Activated CD8-positive, alpha-beta T cell treated with anti-CD3 and anti-CD28 coated beads, Interleukin-2, amount 10 ng/mL, durations not matched to agents 7 days and 5 days (primary cell): ENCODE data around the gene HELZ. TPM values are rescaled to one million over a fixed set of nuclear protein-coding genes. Genes with fewer than 3 reads are reported as not detected.
A peak's percentile ranks its signal among the peaks of the same experiment; 100 is the strongest.
"Not testable (repeated sequence)": the region's sequence is repeated elsewhere in the genome, so short reads cannot be mapped to it uniquely, and the experiment has no call there.

Experiments used
- ATAC-seq: fragments of 150-1000 bp; cut with Tn5 transposase; one replicate; pipeline ENCODE4 v1.10.0; 2021; ENCODE audit warnings: moderate library complexity
- CTCF ChIA-PET: fragments of 350-600 bp; sonication (Branson Sonifier 250); formaldehyde crosslinking; loops from one replicate; lab custom pipeline; 2021; ENCODE audit warnings: antibody characterized with exemption; lab: Charles Lee
- POLR2A ChIA-PET: fragments of 350-600 bp; sonication (Branson Sonifier 250); formaldehyde crosslinking; loops from one replicate; lab custom pipeline; 2021; ENCODE audit warnings: antibody characterized with exemption; lab: Charles Lee
- DNase-seq: peaks from one replicate; pipeline ENCODE4 v3.0.0-alpha.2; 2020
- H3K27ac Mint-ChIP-seq: one replicate; pipeline ENCODE4 v1.8.0; 2021; ENCODE audit warnings: mild to moderate bottlenecking, mixed read lengths
- H3K27me3 Mint-ChIP-seq: one replicate; pipeline ENCODE4 v1.8.0; 2021; ENCODE audit warnings: low read depth, mixed read lengths
- H3K36me3 Mint-ChIP-seq: one replicate; pipeline ENCODE4 v1.8.0; 2021; ENCODE audit warnings: low read depth, mixed read lengths
- H3K4me1 Mint-ChIP-seq: one replicate; pipeline ENCODE4 v1.8.0; 2021; ENCODE audit warnings: low read depth, mixed read lengths
- H3K4me3 Mint-ChIP-seq: one replicate; pipeline ENCODE4 v1.8.0; 2021; ENCODE audit warnings: mild to moderate bottlenecking, mixed read lengths
- H3K9me3 Mint-ChIP-seq: one replicate; pipeline ENCODE4 v1.8.0; 2022; ENCODE audit warnings: mixed read lengths; ENCODE audit not compliant: insufficient read depth
- total RNA-seq, 2 experiments: library from RNA; stranded (reverse); gene quantifications; one replicate each; pipeline ENCODE4 v1.2.3, GENCODE V29; 2021

The HELZ gene
- total RNA-seq, 2 experiments from 2014 or later, result 69.1 to 76.6 TPM

DNA sequence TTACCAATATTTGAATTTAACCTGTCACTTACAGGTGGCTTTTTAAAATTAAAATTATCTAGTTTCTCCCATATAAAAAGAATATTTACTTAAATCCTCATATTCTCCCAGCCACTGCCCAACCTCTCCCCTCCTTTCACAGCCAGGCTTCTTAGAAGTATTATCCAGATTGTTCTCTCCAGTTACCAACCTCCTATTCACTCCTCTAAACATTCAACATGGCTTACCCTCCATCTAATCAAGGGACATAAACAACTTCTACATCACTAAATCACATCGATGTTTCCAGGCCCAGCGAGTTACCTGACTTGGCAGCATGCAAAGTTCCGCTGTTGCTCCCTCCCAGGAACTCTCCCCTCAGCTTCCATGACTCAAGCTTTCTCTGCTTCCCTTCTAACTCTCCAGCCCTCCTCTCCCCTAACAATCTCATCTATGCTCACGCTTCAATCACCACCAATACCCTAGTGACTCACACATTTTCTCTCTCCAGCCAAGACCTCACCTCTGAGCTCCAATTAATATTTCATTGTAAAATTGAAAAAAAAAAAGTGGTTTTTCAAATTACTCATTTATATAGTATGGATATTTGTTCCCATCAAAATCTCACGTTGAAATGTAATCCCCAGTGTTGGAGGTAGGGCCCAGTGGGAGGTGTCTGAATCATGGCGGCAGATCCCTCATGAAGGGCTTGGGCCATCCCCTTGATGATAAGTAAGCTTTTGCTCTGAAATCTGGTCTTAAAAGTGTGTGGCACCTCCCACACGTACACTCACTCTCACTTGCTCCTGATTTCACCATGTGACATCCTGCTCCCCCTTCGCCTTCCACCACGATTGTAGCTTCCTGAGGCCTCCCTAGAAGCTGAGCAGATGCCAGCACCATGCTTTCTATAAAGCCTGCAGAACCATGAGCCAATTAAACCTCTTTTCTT, 88.5 kb downstream of the HELZ start:
- POLR2A ChIA-PET, result interaction anchor here (0.7 kb wide), 1 partner anchor 11 kb away, joined by 3 read pairs; no protein-coding TSS in a partner anchor

DNA sequence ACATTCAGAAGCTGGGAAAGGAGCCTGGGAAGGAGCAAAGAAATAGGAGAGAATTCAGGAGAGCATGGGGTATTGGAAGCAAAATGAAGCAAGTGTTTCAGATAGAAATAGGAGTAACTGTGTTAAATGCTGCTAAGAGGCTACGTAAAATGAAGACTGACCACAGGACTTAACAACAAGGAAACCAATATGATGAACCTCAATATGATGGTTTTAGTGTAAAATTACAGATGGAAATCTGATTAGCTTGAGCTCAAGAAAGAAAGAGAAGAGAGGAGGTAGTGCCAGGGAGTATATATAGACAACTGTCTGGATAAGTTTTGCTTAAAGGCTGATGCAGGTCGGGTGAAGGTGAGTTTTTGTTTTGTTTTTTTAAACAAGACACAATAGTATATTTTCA, 92.2 kb downstream of the HELZ start:
- no peak overlapping the region for H3K4me3 Mint-ChIP-seq
- no peaks in the 10 kb centered on the region for H3K27me3 Mint-ChIP-seq
- peaks cover 13% of the 10 kb centered on the region for H3K9me3 Mint-ChIP-seq
- POLR2A ChIA-PET, result interaction anchor here (0.7 kb wide), 1 partner anchor 449 kb away, joined by 3 read pairs; no protein-coding TSS in a partner anchor
- DNase-seq (no peak), ATAC-seq (no peak)
- peaks cover 20% of the 10 kb centered on the region for H3K4me1 Mint-ChIP-seq
- CTCF ChIA-PET, result interaction anchor here (0.8 kb wide), 1 partner anchor 120 kb away, joined by 3 read pairs; no protein-coding TSS in a partner anchor
- H3K27ac Mint-ChIP-seq, result no peak overlapping the region
- H3K36me3 Mint-ChIP-seq, result peaks cover 48% of the 10 kb centered on the region

More for the DNA sequence above, 88.5 kb downstream of the HELZ start:
- H3K27me3 Mint-ChIP-seq, result no peaks in the 10 kb centered on the region
- peaks cover 28% of the 10 kb centered on the region for H3K4me1 Mint-ChIP-seq
- CTCF ChIA-PET, result interaction anchor here (1.4 to 1.5 kb wide), 2 partner anchors 44 to 429 kb away, joined by 3 read pairs; no protein-coding TSS in a partner anchor
- no peak overlapping the region for H3K4me3 Mint-ChIP-seq
- peaks cover 14% of the 10 kb centered on the region for H3K9me3 Mint-ChIP-seq
- ATAC-seq, result no peak
- H3K36me3 Mint-ChIP-seq, result peaks cover 46% of the 10 kb centered on the region
- no peak for DNase-seq
- peak overlapping the region; percentile 9 for H3K27ac Mint-ChIP-seq

DNA sequence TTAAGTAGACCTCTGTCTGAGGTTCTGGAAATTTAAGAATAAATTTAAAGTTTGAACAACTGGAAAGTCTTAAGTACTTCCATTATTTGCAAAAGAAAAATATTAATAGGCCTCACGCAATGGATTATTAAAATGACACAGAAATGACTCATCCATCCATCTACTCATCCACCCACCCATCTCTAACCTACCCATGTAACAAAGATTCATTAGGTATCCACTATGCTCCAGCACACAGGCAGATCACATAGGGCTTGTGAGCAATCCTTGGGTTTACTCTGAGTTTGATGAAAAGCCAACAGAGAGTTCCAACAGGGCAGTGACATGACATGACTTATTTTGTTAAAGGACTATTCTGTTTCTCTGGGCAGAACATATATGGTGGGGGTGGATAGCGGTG, 93.3 kb downstream of the HELZ start:
- no peaks in the 10 kb centered on the region for H3K27me3 Mint-ChIP-seq
- POLR2A ChIA-PET, result no interaction called here
- peaks cover 9% of the 10 kb centered on the region for H3K4me1 Mint-ChIP-seq
- H3K9me3 Mint-ChIP-seq, result peaks cover 2% of the 10 kb centered on the region
- ATAC-seq, result no peak
- DNase-seq, result no peak
- CTCF ChIA-PET, result no interaction called here
- H3K36me3 Mint-ChIP-seq, result peaks cover 48% of the 10 kb centered on the region
- H3K4me3 Mint-ChIP-seq, result no peak overlapping the region
- H3K27ac Mint-ChIP-seq, result no peak overlapping the region

DNA sequence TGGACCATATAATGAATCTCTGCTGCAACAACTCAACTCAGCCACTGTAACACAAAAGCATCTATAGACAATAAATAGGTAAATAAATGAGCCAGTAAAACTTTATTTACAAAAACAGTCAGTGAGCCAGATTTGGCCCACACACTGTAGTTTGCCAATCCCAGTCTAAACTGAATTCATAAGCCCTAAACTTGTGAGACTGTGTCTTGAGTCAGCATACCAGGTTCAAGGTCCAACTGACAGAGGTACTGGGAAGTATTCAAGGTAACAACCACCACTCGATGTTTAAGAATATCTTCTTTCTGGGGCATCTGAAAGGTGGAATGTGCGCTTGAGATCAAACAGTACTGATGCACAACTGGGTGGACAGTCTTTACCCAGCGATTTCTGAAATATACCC, 94.2 kb downstream of the HELZ start:
- H3K27ac Mint-ChIP-seq, result no peak overlapping the region
- no peaks in the 10 kb centered on the region for H3K9me3 Mint-ChIP-seq
- POLR2A ChIA-PET, result no interaction called here
- DNase-seq, result no peak
- H3K36me3 Mint-ChIP-seq, result peaks cover 49% of the 10 kb centered on the region
- no peak overlapping the region for H3K4me3 Mint-ChIP-seq
- H3K4me1 Mint-ChIP-seq, result peaks cover 6% of the 10 kb centered on the region
- no peak for ATAC-seq
- H3K27me3 Mint-ChIP-seq, result no peaks in the 10 kb centered on the region
- CTCF ChIA-PET, result no interaction called here

DNA sequence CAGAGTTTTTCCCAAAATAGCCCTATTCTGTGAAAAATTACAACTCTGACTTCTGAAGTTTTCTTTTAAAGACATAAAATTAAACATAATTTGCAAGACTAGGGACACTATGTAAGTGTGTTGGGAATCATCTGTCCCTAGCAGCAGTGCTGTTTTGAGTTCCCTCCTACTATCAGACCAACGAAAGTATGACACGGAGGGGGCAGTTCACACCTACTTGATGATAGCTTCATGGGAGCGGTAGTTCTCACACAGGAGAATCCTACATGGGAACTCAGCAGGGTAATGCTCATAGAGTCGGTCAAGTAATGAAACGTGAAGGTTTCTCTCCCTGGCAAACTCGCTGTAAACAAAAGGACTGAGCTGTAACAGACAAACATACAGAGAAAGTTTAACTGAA, 96.6 kb downstream of the HELZ start:
- no peak overlapping the region for H3K27ac Mint-ChIP-seq
- ChIA-PET POLR2A (no interaction called here), CTCF (interaction anchor here (1.0 kb wide), 1 partner anchor 10 kb away, joined by 3 read pairs; no protein-coding TSS in a partner anchor)
- peaks cover 63% of the 10 kb centered on the region for H3K36me3 Mint-ChIP-seq
- ATAC-seq, result no peak
- DNase-seq, result no peak
- H3K4me3 Mint-ChIP-seq, result no peak overlapping the region
- no peaks in the 10 kb centered on the region for H3K9me3 Mint-ChIP-seq
- H3K4me1 Mint-ChIP-seq, result peaks cover 6% of the 10 kb centered on the region
- no peaks in the 10 kb centered on the region for H3K27me3 Mint-ChIP-seq

DNA sequence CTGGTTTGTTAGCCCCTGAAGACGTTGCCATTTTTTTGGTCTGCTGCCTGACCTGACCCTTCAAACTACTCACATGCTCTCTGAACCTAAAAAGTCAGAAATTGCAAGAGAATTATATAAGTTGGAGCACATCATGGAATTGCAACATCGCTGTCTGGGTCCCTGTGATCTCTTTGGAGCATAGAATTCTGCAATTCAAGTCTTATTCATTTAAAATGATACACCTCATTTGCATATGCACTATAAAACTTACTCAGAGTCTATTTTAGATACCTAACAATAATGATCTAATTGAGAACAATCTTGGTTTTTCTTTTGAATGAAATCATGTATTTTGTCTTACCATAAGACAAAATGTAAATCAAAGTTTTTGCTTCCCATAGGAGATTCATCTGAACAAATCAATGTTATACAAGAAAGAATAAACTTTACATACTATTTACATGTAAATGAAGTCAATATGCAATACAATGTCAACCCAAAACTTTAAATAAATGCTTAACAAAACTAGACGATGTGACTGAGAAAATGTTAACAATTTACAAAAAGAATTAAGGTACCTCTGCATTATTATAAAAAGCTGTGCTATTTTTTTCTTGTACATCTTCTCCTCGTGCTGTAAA, 99.7 kb downstream of the HELZ start:
- ATAC-seq (no peak), DNase-seq (no peak)
- ChIA-PET CTCF (no interaction called here), POLR2A (no interaction called here)
- Mint-ChIP-seq H3K4me1 (no peaks in the 10 kb centered on the region), H3K9me3 (no peaks in the 10 kb centered on the region), H3K4me3 (no peak overlapping the region), H3K27me3 (no peaks in the 10 kb centered on the region), H3K36me3 (peaks cover 60% of the 10 kb centered on the region), H3K27ac (no peak overlapping the region)

DNA sequence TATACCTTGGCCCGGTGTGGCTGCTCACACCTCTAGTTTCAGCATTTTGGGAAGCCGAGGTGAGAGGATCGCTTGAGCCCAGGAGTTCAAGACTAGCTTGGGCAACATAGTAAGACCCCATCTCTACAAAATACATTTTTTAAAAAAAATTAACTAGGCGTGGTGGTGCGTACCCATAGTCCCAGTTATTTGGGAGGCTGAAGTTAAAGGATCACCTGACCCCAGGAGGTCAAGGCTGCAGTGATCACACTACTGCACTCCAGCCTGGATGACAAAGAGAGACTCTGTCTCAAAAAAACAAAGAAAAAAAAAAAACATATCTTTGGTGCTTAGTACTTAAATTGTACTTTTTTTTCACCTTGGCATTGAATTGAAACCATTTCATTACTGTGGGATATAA, 101.7 kb downstream of the HELZ start:
- CTCF ChIA-PET, result no interaction called here

DNA sequence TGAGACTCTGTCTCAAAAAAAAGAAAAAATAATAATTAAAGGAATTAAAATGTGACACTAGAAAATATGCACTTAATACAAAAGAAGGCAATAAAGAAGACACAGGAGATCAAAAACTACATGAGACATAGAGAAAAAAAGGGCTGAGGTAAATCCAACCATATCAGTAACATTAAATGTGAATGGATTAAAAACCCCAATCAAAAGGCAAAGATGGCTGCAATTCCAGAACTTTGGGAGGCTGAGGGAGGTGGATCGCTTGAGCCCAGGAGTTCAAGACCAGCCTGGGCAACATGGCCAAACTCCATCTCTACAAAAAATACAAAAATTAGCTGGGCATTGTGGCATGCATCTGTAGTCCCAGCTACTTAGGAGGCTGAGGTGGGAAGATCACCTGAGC, 103.0 kb downstream of the HELZ start:
- H3K4me1 Mint-ChIP-seq, result peaks cover 27% of the 10 kb centered on the region
- H3K9me3 Mint-ChIP-seq, POLR2A ChIA-PET, H3K27me3 Mint-ChIP-seq, ATAC-seq, H3K4me3 Mint-ChIP-seq, CTCF ChIA-PET, DNase-seq: not testable (repeated sequence)
- H3K27ac Mint-ChIP-seq, result peak overlapping the region; percentile 31
- H3K36me3 Mint-ChIP-seq, result peaks cover 58% of the 10 kb centered on the region

More for the DNA sequence above, 101.7 kb downstream of the HELZ start:
- Mint-ChIP-seq H3K4me1 (peaks cover 18% of the 10 kb centered on the region), H3K27ac (no peak overlapping the region), H3K27me3 (no peaks in the 10 kb centered on the region), H3K4me3 (no peak overlapping the region), H3K36me3 (peaks cover 61% of the 10 kb centered on the region), H3K9me3 (no peaks in the 10 kb centered on the region)
- DNase-seq (no peak), ATAC-seq (no peak)
- POLR2A ChIA-PET, result no interaction called here

DNA sequence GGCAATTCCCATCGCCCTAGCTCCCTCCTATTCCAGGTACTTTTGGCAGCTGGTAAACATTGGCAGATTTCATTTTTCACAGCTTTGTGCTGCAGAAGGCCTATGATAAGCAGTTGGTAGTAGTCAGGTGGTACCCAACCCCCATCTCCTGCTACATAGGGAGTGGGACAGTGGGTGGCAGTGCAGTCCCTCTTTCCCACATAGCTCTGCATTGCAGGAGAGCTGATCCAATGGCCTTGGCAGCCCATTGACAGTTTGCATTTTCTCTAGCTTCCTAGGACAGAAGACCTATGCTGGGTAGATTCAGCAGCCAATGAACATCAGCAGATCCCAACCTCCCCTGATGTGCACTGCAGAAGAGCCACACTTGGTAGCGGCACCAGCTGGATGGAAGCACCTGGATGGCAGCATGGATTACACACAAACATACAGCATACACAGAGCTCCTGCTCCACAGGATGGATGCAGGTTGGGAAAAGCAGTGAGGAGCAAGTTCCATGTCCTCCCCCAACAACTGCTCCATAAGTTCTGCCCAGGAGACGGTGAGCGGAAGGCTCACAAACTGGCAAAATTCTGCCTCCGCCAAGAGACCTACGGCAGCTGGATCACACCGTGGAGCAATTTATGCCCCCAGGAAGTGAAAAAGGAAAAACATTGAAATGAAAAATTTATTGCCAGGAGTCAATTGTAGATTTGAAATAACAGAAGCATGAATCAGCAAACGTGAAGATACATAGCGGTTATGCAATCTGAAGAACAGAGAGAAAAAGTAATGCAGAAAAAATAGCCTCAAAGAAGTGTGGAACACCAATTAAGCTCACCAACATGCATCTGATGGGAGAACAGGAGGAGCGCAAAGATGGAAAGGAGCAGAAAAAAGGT, 105.0 kb downstream of the HELZ start:
- DNase-seq (no peak), ATAC-seq (no peak)
- Mint-ChIP-seq H3K4me1 (peaks cover 29% of the 10 kb centered on the region), H3K4me3 (no peak overlapping the region), H3K27me3 (no peaks in the 10 kb centered on the region), H3K36me3 (peaks cover 60% of the 10 kb centered on the region), H3K27ac (no peak overlapping the region), H3K9me3 (no peaks in the 10 kb centered on the region)
- ChIA-PET POLR2A (no interaction called here), CTCF (interaction anchor here (1.2 to 1.6 kb wide), 2 partner anchors 9 to 81 kb away, joined by 3 to 4 read pairs; no protein-coding TSS in a partner anchor)

DNA sequence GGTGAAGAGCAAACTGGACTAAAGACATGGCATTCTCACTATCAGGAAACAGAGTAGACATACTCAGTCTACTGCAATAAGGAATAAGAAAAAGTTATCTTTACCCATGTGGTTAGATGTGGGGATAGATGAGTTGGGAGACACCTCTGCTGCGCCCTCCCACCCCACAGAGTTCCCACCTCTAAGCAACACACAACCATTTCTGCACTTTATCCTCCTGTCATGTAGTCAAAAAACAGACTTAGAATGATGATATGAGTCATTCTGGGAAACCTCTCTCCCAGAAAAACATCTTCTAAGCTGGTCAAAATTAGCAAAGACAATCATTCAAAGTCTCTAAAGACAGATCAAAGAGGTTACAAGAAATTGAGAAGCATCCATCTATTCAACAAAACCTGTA, 105.7 kb downstream of the HELZ start:
- peaks cover 55% of the 10 kb centered on the region for H3K36me3 Mint-ChIP-seq
- POLR2A ChIA-PET, result no interaction called here
- ATAC-seq, result no peak

DNA sequence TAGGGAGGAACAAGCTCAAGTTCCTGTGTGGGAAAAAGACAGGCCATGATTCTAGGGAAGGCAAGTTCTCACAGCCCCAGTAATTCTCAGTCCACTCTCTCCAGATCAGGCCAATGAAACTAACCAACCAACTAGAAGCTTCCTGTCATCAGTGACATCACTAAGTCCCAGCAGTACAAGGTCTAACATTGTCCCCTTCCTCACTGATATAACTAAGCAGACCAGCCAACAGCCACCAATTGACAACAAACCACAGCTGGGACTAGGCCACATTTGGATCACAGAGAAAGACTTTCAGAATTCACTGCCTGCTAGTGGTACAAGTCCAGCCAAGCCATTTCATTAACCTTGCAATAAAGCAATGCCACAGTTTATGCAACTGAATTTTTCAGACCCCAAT, 106.6 kb downstream of the HELZ start:
- no peak overlapping the region for H3K4me3 Mint-ChIP-seq
- H3K27ac Mint-ChIP-seq, result peak overlapping the region; percentile 82

More for the DNA sequence above, 105.7 kb downstream of the HELZ start:
- Mint-ChIP-seq H3K9me3 (no peaks in the 10 kb centered on the region), H3K27me3 (no peaks in the 10 kb centered on the region), H3K27ac (peak overlapping the region; percentile 44), H3K4me1 (peaks cover 29% of the 10 kb centered on the region), H3K4me3 (no peak overlapping the region)
- DNase-seq, result no peak
- CTCF ChIA-PET, result interaction anchor here (1.2 to 1.6 kb wide), 2 partner anchors 8 to 82 kb away, joined by 3 to 4 read pairs; no protein-coding TSS in a partner anchor

More for the DNA sequence above, 106.6 kb downstream of the HELZ start:
- Mint-ChIP-seq H3K36me3 (peaks cover 49% of the 10 kb centered on the region), H3K9me3 (no peaks in the 10 kb centered on the region), H3K27me3 (no peaks in the 10 kb centered on the region), H3K4me1 (peaks cover 29% of the 10 kb centered on the region)
- ChIA-PET POLR2A (no interaction called here), CTCF (interaction anchor here (0.9 kb wide), 1 partner anchor 62 kb away, joined by 3 read pairs; no protein-coding TSS in a partner anchor)
- DNase-seq (no peak), ATAC-seq (peak; percentile 34)
